Astrocyte of the spinal cord (primary cell): ENCODE measurements around the gene ANKRD28.

ENCODE experiments used
- DNase-seq: peaks from one replicate; pipeline ENCODE4 v3.0.0; 2011; ENCODE audit warnings: low read depth, low spot score
- H3K4me3 ChIP-seq: 2 replicates; pipeline ENCODE4 v1.5.1; 2011; ENCODE audit warnings: low read depth, mild to moderate bottlenecking, low read length, moderate library complexity
- CTCF ChIP-seq: IDR thresholded peaks from 2 replicates; pipeline ENCODE4 v1.5.1; 2012; ENCODE audit warnings: low read depth, mild to moderate bottlenecking, low read length, inconsistent platforms
- in situ Hi-C: cut with HindIII; loops from 2 replicates; pipeline ENCODE4 v1.10.0; 2017; ENCODE audit warnings: low sequenced_read_pairs

Gene ANKRD28

GRCh38 chr3:15637131-15637951 is 160.4 kb downstream of the ANKRD28 start:
- in situ Hi-C loops, result no loop called here
- DNase-seq, result peak; percentile 22
- no peak overlapping the region for H3K4me3 ChIP-seq
- no peak for TF ChIP-seq CTCF

GRCh38 chr3:15636028-15636709 is 161.6 kb downstream of the ANKRD28 start:
- no peak overlapping the region for H3K4me3 ChIP-seq
- TF ChIP-seq CTCF, result no peak
- in situ Hi-C loops, result no loop called here
- peak; percentile 92 for DNase-seq

GRCh38 chr3:15635121-15635661 is 162.6 kb downstream of the ANKRD28 start:
- peak; percentile 96 for DNase-seq
- no peak overlapping the region for H3K4me3 ChIP-seq
- in situ Hi-C loops, result no loop called here
- no peak for TF ChIP-seq CTCF

- no peak for TF ChIP-seq CTCF
- DNase-seq, result no peak
- in situ Hi-C loops, result no loop called here
Measured at GRCh38 chr3:15634671-15635070, 163.1 kb downstream of the ANKRD28 start.

GRCh38 chr3:15633766-15634598 is 163.8 kb downstream of the ANKRD28 start:
- in situ Hi-C loops, result no loop called here
- TF ChIP-seq CTCF, result no peak
- DNase-seq, result peak; percentile 43
- H3K4me3 ChIP-seq, result no peak overlapping the region

More at GRCh38 chr3:15634671-15635070, 163.1 kb downstream of the ANKRD28 start:
- H3K4me3 ChIP-seq, result no peak overlapping the region

GRCh38 chr3:15633159-15633558 is 164.6 kb downstream of the ANKRD28 start:
- no peak for TF ChIP-seq CTCF
- DNase-seq, result no peak
- no peak overlapping the region for H3K4me3 ChIP-seq
- in situ Hi-C loops, result no loop called here
